ENCODE data around the gene DNAJC4.
A peak's percentile ranks its signal among the peaks of the same experiment; 100 is the strongest.

Gene DNAJC4, protein sequence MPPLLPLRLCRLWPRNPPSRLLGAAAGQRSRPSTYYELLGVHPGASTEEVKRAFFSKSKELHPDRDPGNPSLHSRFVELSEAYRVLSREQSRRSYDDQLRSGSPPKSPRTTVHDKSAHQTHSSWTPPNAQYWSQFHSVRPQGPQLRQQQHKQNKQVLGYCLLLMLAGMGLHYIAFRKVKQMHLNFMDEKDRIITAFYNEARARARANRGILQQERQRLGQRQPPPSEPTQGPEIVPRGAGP

DNA sequence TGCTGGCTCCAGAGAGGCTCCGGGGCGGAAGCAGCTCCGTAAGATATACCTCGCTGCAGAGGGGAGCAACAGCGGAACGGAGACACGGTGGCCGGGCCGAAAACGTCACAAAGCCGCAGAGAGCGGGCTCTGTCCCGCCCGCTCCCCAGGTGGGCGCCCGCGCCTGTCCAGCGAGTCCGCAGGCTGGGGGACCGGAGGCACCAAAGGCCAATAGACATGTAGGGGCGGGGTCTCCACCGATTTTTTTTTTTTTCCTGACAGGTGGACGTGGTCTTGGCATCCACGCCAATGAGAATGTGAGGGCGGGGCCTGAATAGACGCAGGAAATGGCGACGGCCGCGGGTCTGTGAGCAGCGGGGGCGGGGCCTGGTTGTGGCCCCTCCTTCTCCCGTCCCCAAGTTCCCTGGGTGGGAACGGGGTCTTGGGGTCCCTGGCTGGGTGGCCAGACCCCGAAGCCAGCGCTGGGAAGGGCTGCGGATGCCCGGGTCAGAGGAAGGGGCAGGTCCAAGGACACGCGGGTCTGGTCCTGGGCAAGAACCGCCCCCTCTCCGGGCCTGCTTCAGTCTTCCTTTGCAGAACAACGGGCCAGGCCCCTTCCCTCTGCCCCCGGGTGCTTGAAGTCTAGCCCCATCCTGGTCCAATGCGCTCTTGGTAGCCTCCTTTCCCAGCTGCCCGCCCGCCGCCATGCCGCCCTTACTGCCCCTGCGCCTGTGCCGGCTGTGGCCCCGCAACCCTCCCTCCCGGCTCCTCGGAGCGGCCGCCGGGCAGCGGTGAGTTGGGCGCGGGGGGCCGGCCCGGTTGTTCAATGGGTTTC, at the start of gene DNAJC4:
TSS of gene DNAJC4 (plus strand) at position 378 of the 814 bp plus-strand sequence. CDS start at position 685, 307 bp downstream.
- no peak for FAIRE-seq
- DNase-seq (ENCODE audit: low spot score), result peak; percentile 90

DNA sequence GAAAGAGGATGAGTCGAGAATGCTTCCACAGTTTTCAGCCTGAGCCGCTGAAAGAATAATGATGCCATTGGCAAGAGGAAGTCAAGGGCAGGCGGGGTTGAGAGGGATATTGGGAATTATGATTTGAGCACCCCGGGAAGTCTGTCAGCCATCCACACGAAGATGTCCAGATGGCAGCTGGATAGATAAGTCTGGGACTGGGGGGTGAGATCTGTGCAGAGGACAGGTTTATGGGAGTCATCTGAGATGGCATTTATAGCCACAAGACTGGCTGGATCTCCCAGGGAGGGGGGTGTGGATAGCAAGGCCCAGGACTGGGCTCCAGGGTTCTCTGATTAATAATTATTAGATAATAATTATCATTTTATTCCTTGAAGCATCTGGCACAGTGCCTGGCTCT, 49.5 kb upstream of the DNAJC4 start:
- DNase-seq (ENCODE audit: low spot score), result no peak

DNA sequence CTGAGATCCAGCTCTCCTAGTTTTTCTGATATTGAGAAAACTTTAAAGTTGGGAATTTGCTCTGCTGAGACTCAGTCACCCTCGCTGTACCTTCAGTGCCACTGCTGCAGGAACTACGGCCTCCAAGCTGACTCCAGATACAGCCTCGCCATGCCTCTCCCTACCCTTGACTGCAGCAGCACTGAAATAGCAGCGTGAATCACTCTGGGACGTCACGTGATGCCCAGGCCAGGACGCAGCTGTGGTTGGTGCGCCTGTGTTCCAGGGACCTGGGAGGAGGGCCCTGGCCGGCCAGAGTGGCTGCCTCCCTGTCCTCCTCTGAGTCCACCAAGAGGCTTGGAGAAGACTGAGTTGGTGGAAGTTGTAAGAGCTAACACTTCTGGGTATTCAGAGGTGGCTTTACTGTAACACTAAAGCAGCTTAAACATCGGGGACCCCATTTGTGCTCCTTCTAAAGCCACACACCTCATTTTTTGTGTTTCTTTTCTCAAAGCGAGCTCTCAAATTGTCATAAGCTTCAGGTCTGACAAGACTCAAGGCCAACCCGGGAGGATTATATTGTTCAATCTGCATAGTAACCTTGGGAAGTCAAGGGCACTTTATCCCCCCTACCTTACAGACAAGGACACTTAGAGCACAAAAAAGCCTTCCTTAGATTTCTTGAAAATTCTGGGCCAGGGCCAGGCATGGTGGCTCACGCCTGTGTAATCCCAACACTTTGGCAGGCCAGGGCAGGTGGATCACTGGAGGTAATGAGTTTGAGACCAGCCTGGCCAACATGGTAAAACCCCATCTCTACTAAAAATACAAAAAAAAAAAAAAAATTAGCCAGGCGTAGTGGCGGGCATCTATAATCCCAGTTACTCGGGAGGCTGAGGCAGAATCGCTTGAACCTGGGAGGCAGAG, 48.6 kb upstream of the DNAJC4 start:
- no peak for FAIRE-seq
- peak; percentile 93 for DNase-seq (ENCODE audit: low spot score)

More for the DNA sequence above, 49.5 kb upstream of the DNAJC4 start:
- no peak for FAIRE-seq

DNA sequence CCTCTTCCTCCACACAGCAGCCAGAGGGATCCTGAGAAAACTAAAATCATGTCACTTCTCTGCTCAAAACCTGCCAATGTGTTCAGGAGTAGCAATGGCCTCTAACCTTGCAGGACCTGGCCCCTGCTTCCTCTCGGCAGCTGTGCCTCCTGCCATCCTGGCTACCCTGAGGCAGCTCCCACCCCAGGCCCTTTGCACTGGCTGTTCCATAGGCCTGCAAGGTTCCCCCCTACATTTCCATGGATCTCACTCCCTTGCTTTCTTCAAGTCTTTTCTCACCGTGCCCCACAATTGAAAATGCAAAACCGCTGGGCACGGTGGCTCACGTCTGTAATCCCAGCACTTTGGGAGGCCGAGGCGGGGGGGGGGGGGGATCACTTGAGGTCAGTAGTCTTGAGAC, 46.5 kb upstream of the DNAJC4 start:
- FAIRE-seq, result no peak
- DNase-seq (ENCODE audit: low spot score), result no peak

DNA sequence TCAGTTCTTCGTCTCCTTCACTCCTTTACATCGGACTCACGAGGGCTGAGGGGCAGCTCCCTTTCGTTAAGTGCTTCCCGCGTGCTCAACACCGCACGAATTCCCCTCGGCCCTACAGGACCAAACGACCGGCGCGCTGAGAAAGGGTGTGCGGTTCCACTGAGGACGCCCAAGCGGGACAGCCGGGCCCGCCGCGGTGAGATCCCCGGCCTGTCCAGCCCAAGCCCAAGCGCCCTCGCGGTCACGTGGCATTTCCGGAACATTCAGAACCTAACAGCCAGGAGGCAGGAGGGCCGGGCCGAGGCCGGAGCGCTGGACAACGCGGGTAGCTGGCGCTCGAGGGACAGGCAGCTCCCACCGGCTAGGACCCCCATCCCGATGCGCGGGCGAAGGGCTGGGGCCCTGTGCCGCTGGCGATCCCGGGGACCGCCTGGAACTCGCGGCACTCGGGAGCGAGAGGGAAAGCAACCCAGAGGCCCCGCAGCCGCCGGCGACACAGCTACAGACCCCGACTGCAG, 45.1 kb upstream of the DNAJC4 start:
- FAIRE-seq (no peak), DNase-seq (ENCODE audit: low spot score) (peak; percentile 77)

DNA sequence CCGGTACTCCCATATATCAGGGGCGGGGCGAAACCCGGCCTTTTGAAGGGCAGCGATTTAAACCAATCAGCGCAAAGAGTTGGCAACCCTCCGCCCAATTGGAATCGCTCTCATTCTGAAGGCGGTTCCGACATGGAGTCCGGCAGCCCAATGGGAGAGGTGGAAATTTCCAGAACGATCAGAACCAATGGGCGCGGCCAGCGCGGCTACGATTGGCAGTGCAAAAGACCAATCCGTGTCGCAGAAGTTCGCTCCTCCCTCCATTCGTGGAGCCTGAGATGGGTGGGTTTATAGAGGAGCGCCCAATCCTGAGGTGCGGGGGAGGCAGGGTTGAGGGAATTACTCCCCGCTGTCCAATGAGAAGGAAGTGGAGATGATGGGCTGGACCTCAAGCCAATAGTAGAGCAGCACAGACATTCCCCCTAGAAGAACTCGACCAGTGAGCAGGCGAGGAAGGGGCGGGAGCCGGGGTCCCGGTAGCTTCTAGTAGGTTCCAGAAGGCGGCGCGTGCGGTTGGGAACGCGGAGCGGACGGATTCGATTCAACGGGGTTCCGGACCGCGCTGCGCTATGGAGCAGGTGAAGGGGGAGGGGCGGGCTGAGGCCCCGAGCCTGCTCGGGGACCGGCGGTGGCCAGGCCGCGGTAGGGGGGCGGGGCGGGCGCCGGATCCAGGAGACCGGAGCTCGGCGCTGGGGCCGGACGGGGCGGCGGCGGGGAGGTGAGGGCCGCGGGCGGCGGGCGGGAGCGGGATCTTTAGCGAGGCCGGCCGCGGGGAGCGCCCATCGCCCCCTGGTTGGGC, 44.5 kb upstream of the DNAJC4 start, which contains the start of gene STIP1:
TSS of gene STIP1 (plus strand) at position 479 of the 799 bp plus-strand sequence. CDS start at position 570, 91 bp downstream.
- peak; percentile 98 for DNase-seq (ENCODE audit: low spot score)
- FAIRE-seq, result peak; percentile 66

DNA sequence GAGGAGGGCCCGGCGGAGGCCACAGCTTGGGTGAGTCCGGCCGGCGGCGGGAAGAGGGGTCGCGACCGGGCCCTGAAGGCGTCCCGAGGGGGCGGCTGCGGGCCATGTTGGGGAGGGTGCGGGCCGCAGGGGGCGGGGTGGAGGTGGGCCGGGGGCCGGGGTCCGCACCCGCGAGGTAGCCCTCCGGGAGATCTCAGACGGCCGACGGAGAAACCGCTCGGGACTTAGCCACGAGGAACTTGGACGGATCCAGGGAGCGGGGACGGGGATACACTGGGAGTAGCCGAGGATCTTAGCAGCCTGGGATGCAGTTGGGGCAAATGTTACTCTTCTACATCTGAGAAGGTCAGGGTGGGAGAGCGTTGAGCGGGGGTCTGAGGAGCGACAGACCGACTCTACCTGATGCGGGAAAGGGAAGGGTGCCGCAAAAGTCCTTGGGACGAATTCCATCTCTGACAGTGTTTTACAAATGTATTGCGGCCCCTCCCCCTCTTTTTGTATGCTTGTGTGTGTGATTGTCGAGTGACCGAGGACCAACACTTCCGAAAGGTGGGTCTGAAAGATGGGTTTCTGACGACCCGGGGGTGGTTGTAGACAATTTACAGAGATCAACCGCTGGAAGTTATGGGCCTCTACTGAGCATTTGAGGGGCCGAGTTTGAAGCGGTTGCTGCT, 43.7 kb upstream of the DNAJC4 start:
- DNase-seq (ENCODE audit: low spot score), result no peak
- FAIRE-seq, result no peak

DNA sequence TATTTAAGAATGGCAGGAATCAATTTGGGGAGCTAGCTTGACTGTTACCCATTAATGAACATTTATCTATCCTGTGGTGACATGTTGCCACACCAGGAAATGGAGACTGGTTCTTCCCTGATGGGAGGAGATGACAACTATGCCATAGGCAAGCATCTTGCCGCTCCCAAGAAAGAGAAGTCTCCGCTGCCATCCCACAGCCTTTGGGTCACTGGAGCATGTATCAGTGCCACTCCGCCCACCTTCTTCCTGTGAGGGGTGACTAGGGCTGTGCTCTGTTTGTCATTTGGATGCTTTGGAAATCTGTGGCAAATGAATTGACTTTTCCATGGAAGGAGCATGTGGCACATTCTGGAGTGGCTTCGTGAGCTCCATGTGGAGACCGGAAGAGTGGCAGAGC, 37.9 kb upstream of the DNAJC4 start:
- no peak for DNase-seq (ENCODE audit: low spot score)
- FAIRE-seq, result no peak

DNA sequence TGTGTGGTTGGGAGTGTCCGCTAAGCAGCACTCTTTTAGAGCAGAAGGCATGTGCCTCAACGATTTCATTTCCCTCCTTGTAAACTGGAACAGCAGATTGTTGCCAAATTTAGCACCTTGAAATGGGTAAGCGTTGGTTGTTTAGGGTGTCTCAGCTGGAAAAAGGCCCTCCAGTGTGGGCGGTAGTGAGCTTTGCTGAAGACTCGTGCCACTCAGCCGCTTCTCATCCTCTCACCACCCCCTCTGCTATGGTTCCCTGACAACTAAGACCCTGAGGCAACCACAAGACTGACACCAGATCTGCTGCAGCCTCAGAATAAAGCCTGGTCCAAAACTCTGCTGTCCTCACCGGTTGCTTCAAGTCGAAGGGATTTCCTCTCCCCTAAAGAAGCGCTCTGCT, 33.7 kb upstream of the DNAJC4 start:
- DNase-seq (ENCODE audit: low spot score), result no peak
- no peak for FAIRE-seq

DNA sequence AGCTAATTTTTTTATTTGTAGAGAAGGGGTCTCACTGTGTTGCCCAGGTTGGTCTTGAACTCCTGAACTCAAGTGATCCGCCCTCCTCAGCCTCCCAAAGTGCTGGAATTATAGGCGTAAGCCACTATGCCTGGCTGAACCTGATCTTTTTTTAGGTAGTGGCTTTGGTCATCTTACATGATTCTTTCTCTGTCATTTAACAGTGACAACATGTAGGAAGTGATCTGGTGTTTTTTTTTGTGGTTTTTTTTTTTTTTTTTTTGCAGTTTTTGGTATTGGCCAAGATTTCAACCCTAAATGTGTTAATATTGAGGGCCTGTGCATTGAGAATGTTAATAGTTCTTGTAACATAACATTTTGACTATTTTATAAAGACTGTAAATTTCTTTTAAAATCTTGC, 31.8 kb upstream of the DNAJC4 start:
- DNase-seq (ENCODE audit: low spot score) (no peak), FAIRE-seq (no peak)

DNA sequence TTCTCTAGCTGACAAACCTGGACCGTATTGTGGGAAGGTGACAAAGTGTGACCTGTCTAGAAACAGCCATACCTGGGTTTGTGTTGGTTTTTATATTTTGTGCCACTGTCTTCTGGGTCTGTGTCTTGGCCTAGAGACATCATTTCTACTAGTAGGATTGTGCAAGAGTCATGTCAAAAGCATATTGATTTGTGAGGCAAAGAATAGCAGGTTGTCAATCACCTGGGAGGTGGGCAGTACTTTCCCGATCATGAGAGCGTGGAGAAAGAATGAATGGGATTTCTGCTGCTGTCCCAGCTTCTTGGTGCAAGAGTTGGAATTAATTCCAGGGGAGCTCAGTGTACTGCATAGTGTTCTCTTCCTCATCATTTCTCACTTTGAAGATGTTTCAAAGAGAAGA, 28.8 kb upstream of the DNAJC4 start:
- DNase-seq (ENCODE audit: low spot score), result no peak
- no peak for FAIRE-seq

DNA sequence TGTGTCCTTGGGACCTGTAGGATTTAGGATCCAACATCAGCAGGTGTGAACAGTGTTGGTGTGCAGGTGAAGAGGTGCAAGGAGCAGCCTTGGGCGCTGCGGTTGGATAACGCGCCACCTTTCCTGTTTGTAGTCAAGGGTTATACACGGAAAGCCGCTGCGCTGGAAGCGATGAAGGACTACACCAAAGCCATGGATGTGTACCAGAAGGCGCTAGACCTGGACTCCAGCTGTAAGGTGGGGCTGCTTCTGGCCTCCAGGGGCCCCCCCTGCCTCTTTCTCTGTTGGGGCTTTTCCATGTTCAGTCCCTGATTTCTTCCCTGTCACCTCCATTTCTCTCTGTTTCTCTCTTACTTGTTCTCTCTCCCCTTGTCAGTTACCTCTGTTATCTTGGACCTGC, 27.4 kb upstream of the DNAJC4 start:
- FAIRE-seq (no peak), DNase-seq (ENCODE audit: low spot score) (no peak)

DNA sequence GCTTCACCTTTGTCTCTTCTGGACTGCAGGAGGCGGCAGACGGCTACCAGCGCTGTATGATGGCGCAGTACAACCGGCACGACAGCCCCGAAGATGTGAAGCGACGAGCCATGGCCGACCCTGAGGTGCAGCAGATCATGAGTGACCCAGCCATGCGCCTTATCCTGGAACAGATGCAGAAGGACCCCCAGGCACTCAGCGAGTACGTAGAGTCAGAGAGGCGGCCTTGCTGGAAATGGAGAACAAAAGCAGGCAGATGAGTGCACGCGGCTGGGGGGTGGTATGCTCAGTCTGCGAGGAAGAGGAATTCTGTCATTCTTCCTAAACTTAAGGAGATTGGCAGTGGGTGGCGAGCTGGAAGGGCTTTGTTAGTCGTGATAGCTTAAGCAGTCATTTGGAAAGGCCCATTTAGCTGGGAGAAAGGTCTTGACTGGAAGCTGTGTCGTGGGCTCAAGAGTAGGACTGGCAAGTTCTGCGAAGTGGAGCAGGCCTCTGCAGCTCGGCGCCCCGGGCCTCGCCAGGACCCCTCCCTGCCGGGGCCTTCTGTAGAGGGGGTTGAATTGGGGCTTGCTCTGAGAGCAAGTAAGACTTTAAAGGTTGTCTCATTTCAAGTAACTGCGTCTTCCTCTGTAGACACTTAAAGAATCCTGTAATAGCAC, 26.8 kb upstream of the DNAJC4 start:
- FAIRE-seq (no peak), DNase-seq (ENCODE audit: low spot score) (no peak)

DNA sequence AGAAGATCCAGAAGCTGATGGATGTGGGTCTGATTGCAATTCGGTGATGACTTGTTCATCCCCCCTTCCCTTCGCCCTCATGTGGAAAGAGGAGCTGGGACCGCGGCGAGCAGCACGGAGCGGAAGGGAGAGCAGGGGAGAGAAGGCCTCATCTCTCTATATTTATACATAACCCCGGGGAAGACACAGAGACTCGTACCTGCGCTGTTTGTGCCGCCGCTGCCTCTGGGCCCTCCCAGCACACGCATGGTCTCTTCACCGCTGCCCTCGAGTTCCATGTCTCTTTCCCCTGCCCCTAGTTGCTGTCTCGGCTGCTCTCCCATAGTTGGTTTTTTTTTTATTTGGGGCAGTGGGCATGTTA, 26.3 kb upstream of the DNAJC4 start:
- FAIRE-seq, result no peak
- no peak for DNase-seq (ENCODE audit: low spot score)

DNA sequence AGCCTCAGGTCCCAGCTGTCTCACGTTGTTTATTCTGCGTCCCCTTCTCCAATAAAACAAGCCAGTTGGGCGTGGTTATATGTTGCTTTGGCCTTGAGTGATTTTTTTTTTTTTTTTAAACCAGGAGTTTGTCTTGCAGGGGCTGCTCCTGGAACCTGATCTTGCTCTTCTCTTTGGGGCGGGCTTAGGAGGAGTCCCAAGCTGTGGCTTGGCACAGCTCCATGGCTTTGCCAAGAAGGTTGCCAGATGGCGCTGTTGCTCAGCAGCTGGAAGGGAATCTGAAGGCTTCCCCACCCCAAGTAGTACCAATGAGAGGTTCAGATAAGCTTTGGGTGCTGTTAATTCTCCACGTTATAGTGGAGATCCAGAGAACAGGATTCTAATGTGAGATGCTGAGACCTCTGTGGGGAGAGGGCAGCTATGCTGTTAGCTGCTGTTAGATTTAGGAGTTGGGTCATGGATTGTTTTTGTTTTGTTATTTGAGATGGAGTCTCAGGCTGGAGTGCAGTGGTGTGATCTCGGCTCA, 25.8 kb upstream of the DNAJC4 start:
- no peak for FAIRE-seq
- peak; percentile 82 for DNase-seq (ENCODE audit: low spot score)

DNA sequence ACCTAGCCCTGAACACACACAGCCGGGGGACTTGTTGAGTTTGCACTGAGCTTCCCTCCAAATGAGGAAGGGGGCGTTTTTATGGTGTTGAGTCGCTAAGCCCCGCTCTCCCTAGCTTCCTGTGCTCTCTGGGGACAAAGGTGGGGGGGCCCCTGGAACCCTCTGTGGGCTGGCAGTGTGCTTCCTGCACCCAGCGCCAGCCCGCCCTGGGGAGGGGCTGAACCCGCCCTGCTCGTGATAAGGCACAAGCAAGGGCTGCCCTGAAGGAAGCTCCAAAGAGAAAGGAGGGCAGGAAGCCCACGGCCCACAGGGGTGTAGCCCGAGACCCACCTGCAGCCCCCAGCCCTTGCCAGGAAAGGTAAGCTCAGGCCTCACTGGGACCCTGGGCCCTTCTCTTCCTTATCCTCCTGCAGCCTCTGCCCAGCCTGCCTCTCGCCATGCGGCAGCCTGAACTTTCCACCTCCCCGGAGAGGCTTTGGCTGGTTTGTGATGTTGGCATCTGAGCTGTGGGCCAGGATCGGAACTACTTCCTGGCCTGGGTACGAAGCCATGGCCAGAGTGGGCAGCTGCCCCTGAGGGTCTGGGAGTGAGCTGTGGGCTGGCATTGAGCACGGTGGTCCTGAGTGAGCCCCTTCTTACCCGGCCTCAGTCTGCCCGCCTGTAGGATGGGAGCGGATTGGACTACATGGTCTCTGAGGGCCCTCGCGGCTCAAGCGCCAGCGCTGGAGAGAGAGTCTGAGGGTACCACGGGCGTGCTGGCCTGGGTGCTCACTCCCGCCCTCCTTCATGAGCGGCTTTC, 23.7 kb upstream of the DNAJC4 start, which contains the start of gene FERMT3:
TSS of gene FERMT3 (plus strand) at position 265 of the 799 bp plus-strand sequence. CDS start 644 bp downstream, outside the sequence.
- FAIRE-seq, result no peak
- DNase-seq (ENCODE audit: low spot score), result no peak

DNA sequence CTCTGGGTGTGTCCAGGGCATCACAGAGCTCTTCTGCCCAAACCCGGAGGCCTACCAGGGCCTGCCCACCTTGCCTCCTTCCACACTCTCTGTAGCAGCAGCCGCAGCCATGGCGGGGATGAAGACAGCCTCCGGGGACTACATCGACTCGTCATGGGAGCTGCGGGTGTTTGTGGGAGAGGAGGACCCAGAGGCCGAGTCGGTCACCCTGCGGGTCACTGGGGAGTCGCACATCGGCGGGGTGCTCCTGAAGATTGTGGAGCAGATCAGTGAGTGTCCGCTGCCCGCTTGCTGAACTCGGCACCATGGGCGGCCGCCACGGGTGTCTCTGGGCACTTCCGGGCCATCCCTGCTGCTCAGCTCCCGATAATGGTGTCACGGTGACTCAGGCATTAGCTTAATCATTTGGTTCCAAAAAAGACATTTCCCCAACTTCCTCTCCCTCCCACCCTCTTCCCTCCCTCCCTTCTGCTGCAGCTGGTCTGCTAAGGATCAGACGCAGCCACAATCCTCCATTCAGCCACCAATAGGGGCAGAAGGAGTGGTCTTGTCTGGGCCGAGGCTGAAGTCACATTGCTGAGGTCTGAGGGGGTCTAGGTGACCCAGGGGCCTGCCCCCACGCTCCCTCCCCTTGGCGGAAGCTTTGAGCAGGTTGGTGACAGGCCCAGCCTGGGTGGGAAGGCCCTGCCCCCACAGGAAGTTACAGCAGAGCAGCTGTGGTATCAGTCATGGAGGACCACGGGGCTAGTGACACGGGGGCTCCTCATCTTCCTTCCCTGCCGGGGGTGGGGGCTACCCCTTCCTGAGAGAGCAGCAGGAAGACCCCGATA, 22.9 kb upstream of the DNAJC4 start:
- no peak for FAIRE-seq
- DNase-seq (ENCODE audit: low spot score), result no peak
